Measurements from ENCODE around the gene FZD7.

The FZD7 gene

DNA sequence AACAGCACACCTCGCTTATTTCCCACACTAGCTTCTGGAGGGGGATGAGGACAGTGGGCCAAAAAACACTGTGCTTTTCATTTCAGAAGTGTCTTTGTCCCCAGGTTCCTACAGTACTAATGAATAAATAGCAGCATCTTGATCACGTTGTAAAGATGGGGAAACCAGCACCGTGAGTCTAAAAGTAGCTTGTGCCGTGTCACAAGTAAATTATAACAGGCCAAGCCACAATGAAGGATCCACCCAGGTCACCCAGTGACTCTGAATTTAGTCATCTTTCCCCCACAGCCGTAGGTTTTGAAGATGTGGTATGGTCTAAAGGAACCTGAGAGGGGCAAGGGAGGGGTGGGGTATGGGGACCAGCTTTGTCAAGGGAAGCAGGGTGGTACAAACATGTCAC is 8.8 kb downstream of the FZD7 start:
- TF ChIP-seq, protein P1, sequence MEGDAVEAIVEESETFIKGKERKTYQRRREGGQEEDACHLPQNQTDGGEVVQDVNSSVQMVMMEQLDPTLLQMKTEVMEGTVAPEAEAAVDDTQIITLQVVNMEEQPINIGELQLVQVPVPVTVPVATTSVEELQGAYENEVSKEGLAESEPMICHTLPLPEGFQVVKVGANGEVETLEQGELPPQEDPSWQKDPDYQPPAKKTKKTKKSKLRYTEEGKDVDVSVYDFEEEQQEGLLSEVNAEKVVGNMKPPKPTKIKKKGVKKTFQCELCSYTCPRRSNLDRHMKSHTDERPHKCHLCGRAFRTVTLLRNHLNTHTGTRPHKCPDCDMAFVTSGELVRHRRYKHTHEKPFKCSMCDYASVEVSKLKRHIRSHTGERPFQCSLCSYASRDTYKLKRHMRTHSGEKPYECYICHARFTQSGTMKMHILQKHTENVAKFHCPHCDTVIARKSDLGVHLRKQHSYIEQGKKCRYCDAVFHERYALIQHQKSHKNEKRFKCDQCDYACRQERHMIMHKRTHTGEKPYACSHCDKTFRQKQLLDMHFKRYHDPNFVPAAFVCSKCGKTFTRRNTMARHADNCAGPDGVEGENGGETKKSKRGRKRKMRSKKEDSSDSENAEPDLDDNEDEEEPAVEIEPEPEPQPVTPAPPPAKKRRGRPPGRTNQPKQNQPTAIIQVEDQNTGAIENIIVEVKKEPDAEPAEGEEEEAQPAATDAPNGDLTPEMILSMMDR (conservative IDR thresholded peaks at IDR 0.05; ENCODE audit: low read depth, low read length), result no peak
- H3K27ac ChIP-seq, result no peak overlapping the region
- no peaks in the 10 kb centered on the region for H3K27me3 ChIP-seq (ENCODE audit: insufficient read depth, low read depth)
- H3K4me2 ChIP-seq, result no peak overlapping the region
- no peaks in the 10 kb centered on the region for H3K79me2 ChIP-seq (ENCODE audit: insufficient read depth, low read depth)
- H3K9ac ChIP-seq, result no peak overlapping the region
- no peaks in the 10 kb centered on the region for H3K36me3 ChIP-seq (ENCODE audit: insufficient read depth)
- no peaks in the 10 kb centered on the region for H4K20me1 ChIP-seq (ENCODE audit: insufficient read depth)
- H3K4me1 ChIP-seq (ENCODE audit: low read depth, poor library complexity, severe bottlenecking), result peaks cover 9% of the 10 kb centered on the region
- no peak overlapping the region for H3K4me3 ChIP-seq (IDR thresholded peaks at IDR 0.05; ENCODE audit: insufficient read depth, low read depth, low read length)
- H2AFZ ChIP-seq (ENCODE audit: low read depth), result no peak overlapping the region

DNA sequence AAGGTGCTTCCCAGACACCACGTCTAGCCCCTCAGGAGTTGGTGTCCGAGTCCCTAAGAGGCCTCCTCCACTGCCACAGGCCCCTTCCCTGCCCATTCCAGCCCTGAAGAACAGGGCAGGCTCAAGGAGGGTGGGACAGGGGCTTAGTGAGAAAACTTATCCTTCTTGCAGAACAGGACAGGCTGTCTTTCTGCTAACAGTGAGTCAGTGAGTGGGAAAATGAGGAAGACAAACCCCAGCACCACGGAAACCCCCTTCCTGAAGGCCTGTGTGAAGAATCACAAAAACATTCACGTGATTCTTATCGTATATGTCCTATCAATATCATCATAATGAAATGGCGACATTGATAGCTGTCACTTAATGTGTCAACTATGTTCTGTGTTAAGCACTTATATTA is 9.8 kb downstream of the FZD7 start:
- Histone ChIP-seq H3K27me3 (ENCODE audit: insufficient read depth, low read depth) (no peaks in the 10 kb centered on the region), H3K9ac (no peak overlapping the region), H3K4me3 (IDR thresholded peaks at IDR 0.05; ENCODE audit: insufficient read depth, low read depth, low read length) (no peak overlapping the region), H3K4me1 (ENCODE audit: low read depth, poor library complexity, severe bottlenecking) (peaks cover 9% of the 10 kb centered on the region), H3K36me3 (ENCODE audit: insufficient read depth) (no peaks in the 10 kb centered on the region), H2AFZ (ENCODE audit: low read depth) (no peak overlapping the region), H3K79me2 (ENCODE audit: insufficient read depth, low read depth) (no peaks in the 10 kb centered on the region), H3K4me2 (no peak overlapping the region), H3K27ac (no peak overlapping the region), H4K20me1 (ENCODE audit: insufficient read depth) (no peaks in the 10 kb centered on the region)
- TF ChIP-seq, protein P1 (conservative IDR thresholded peaks at IDR 0.05; ENCODE audit: low read depth, low read length), result no peak

DNA sequence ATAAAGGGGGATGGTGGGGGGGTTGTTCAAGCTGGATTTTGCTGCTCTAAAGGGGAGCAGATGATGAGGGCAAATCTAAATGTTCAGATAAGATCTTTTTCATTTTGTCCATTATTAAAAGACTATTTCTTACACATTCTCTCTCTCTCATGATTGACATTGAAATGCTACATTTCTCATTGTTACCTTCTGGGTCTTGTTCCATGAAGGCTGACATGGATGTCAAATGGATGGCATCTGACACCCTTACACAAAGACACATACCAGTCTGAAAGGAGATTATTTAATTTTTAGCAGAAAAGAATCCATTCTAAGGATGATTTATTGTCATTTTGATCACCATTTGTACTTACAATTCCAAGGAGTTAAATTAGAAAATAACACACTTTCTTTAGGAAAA is 11.1 kb downstream of the FZD7 start:
- Histone ChIP-seq H3K27me3 (ENCODE audit: insufficient read depth, low read depth) (no peaks in the 10 kb centered on the region), H3K4me3 (IDR thresholded peaks at IDR 0.05; ENCODE audit: insufficient read depth, low read depth, low read length) (no peak overlapping the region), H3K9ac (no peak overlapping the region), H3K79me2 (ENCODE audit: insufficient read depth, low read depth) (no peaks in the 10 kb centered on the region), H2AFZ (ENCODE audit: low read depth) (no peak overlapping the region), H3K27ac (no peak overlapping the region), H3K4me2 (no peak overlapping the region), H3K4me1 (ENCODE audit: low read depth, poor library complexity, severe bottlenecking) (no peaks in the 10 kb centered on the region), H4K20me1 (ENCODE audit: insufficient read depth) (no peaks in the 10 kb centered on the region), H3K36me3 (ENCODE audit: insufficient read depth) (no peaks in the 10 kb centered on the region)
- TF ChIP-seq, protein P1 (conservative IDR thresholded peaks at IDR 0.05; ENCODE audit: low read depth, low read length), result no peak

DNA sequence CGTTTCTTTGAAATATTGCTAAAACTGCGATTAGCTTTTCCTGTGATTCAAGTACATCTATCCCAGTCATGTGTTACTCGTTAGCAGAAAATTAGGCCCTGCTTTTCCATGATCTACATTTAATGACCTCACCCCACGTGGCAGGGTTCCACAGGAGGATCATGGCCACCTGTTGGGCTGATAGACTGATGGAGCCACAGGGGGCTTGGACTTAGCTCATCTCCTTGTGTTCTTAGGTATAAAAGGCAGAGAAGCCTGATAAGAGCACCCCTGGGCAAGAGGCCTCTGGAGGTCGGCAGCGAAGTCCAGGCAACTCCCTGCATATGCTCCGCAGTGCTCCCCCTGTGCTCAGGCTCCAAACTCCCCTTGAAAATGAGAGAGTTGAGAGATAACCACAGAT is 12.9 kb downstream of the FZD7 start:
- H3K27ac ChIP-seq, result no peak overlapping the region
- no peak overlapping the region for H3K9ac ChIP-seq
- H3K4me2 ChIP-seq, result no peak overlapping the region
- no peaks in the 10 kb centered on the region for H3K4me1 ChIP-seq (ENCODE audit: low read depth, poor library complexity, severe bottlenecking)
- TF ChIP-seq, protein P1 (conservative IDR thresholded peaks at IDR 0.05; ENCODE audit: low read depth, low read length), result no peak
- H3K36me3 ChIP-seq (ENCODE audit: insufficient read depth), result no peaks in the 10 kb centered on the region
- H2AFZ ChIP-seq (ENCODE audit: low read depth), result no peak overlapping the region
- H3K27me3 ChIP-seq (ENCODE audit: insufficient read depth, low read depth), result no peaks in the 10 kb centered on the region
- no peaks in the 10 kb centered on the region for H4K20me1 ChIP-seq (ENCODE audit: insufficient read depth)
- H3K4me3 ChIP-seq (IDR thresholded peaks at IDR 0.05; ENCODE audit: insufficient read depth, low read depth, low read length), result no peak overlapping the region
- H3K79me2 ChIP-seq (ENCODE audit: insufficient read depth, low read depth), result no peaks in the 10 kb centered on the region

Data from KMS-11 (cell line).